Panc1 (cell line): ENCODE results near the gene ANKRD33B.

Source experiments
- CTCF ChIP-seq: fragments of 450-650 bp; IDR thresholded peaks from 2 replicates; pipeline ENCODE4 v1.5.1; 2017; ENCODE audit warnings: mild to moderate bottlenecking
- POLR2AphosphoS5 ChIP-seq: IDR thresholded peaks from 2 replicates; pipeline ENCODE4 v1.6.1; 2012; ENCODE audit warnings: mild to moderate bottlenecking, low read depth, low read length, moderate library complexity
- REST ChIP-seq, 2 experiments: IDR thresholded peaks; 2 replicates each; pipeline ENCODE4 v1.6.1; 2011 to 2012; ENCODE audit warnings: low read depth in 2 of 2, control low read depth in 1 of 2, low read length in 1 of 2, mild to moderate bottlenecking in 1 of 2, moderate library complexity in 1 of 2; ENCODE audit not compliant: insufficient read depth in 1 of 2
- SIN3A ChIP-seq: IDR thresholded peaks from 2 replicates; pipeline ENCODE4 v1.6.1; 2012; ENCODE audit warnings: low read depth, mild to moderate bottlenecking, low read length, moderate library complexity, borderline replicate concordance; ENCODE audit not compliant: insufficient read depth

- TF ChIP-seq POLR2AphosphoS5 (no peak), REST (IDR thresholded peaks at IDR 0.05; ENCODE audit: insufficient read depth in 1 of 2, low read depth in 2 of 2, low read length in 1 of 2) (no peak), CTCF (no peak), SIN3A (no peak)
Measured at GRCh38 chr5:10642367-10642766, 78.5 kb downstream of the ANKRD33B start.
